COR-L47 (cell line): ENCODE results near the gene RASSF7.

ENCODE experiments used
- DNase-seq: peaks from one replicate; lab custom pipeline; 2025; lab: John Stamatoyannopoulos, UW

Gene RASSF7

GRCh38 chr11:586376-587316 is 25.9 kb downstream of the RASSF7 start:
- no peak for DNase-seq

GRCh38 chr11:587546-587945 is 26.8 kb downstream of the RASSF7 start:
- DNase-seq = no peak

DNA sequence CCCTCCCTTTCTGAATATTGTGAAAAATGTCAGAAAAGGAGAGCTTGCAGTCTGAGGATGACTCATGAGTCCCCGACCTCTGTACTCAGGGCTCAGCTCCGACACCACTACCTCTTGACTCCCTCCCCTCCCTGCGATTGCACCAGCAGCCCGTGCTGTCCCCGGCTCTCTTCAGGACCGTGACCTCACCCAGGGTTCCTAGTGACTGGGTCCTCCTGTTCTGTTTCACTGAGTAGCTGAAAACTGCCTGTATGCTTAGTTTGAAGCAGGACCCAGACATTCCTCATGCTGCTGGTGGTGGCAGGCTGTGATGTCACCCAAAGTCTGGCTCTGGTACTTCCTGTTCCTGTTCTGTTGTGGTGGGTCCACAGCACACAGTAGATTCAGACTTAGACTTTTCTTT is 27.2 kb downstream of the RASSF7 start:
- DNase-seq = no peak

- no peak for DNase-seq
Observed at GRCh38 chr11:589798-590197, 29.0 kb downstream of the RASSF7 start.

- DNase-seq = no peak
Observed at GRCh38 chr11:590997-591396, 30.2 kb downstream of the RASSF7 start.

- no peak for DNase-seq
Observed at GRCh38 chr11:592501-592900, 31.7 kb downstream of the RASSF7 start.

GRCh38 chr11:592918-593317 is 32.1 kb downstream of the RASSF7 start:
- no peak for DNase-seq

DNA sequence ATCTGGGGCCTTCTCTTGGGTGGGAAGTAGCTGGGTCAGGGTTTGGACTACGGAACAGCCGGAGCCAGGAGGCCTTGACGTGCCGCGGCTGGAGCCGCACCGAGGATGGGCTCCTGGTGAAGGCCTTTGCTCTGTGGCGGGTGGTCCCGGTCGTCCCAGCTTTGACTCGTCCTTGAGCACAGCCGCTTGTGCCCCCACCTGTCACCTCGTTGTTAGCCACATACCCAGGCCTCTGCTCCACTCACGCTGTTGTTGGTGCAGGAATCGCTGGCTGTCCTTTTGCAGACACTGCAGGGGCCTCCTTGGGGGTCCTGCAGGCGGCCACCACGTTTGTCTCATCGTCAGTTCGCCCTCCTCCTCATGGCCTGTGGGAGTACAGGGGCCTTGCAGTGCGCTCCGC is 32.6 kb downstream of the RASSF7 start:
- DNase-seq = no peak

DNA sequence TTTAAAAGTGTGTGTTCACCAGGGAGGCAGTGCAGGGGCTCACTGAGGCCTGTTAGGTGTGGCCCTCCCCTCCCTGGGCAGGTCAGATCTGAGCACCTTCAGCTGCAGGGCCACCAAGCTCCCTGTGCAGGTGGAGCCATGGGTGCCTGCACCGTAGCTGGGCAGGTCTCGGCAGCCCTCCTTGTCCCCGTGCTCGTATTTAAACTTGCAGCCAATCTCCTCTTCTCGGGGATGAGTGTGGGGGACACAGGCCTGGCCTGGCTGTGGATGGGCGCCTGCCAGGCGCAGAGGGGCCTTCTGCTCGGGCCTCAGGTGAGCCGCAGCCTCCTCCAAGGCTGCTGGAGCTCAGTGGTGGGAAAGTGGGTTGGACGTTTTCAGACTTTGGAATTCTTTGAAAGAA is 34.6 kb downstream of the RASSF7 start:
- no peak for DNase-seq

GRCh38 chr11:596374-596773 is 35.6 kb downstream of the RASSF7 start:
- no peak for DNase-seq

- no peak for DNase-seq
Observed at GRCh38 chr11:597166-597725, 36.5 kb downstream of the RASSF7 start.

DNA sequence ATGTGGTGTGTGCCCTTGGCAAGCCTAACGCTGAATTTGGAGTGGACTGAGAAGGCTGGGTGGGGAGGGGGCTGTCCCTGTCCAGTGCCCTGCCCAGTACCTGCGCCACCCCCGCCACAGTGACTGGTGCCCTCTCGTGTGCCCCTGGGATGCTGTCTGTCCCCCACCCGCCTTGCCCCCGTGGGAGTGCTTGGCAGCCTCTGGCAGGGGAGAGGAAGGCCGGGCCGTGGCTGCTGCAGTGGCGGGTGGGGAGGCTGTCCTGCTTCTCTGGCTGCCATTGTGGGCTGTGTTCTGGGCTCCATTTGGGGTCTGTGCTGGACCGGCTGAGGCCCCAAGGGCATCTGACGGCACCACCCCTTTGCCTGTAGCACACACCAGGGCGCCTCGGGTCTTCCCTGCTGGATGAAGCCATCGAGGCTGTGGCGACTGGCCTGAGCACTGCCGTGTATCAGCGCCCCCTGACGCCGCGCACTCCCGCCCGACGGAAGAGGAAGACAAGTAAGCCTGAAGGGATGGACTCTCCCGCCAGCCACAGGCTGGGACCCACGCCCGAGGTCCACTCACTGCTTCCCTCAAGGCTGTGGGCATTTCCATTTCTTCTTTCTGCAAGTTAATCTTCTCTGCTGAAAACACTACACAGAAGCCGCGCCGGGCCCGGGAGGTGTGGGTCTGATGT is 37.4 kb downstream of the RASSF7 start:
- DNase-seq = no peak

GRCh38 chr11:601573-602245 is 40.9 kb downstream of the RASSF7 start:
- no peak for DNase-seq

DNA sequence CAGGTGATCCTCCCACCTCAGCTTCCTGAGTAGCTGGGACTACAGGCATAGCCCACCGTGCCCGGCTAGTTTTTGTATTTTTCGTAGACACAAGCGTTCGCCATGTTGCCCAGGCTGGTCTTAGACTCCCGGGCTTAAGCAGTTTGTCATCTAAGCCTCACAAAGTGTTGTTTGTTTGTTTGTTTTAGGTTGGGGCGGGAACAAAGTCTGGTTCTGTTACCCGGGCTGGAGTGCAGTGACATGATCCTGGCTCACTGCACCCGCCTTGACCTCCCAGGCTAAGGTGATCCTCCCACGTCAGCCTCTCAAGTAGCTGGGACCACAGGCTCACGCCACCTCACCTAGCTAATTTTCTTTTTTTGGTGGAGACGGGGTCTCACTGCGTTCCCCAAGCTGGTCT is 42.4 kb downstream of the RASSF7 start:
- no peak for DNase-seq

- DNase-seq = no peak
Observed at GRCh38 chr11:605286-606129, 44.7 kb downstream of the RASSF7 start.

- DNase-seq = no peak
Observed at GRCh38 chr11:606245-606644, 45.5 kb downstream of the RASSF7 start.

GRCh38 chr11:607020-607780 is 46.4 kb downstream of the RASSF7 start:
- DNase-seq = no peak

GRCh38 chr11:607971-608659 is 47.3 kb downstream of the RASSF7 start:
- no peak for DNase-seq

- DNase-seq = no peak
Observed at GRCh38 chr11:608791-609251, 48.1 kb downstream of the RASSF7 start.

- DNase-seq = no peak
Observed at GRCh38 chr11:609341-609811, 48.6 kb downstream of the RASSF7 start.
